Activated T-helper 2 cell treated with anti-CD3 and anti-CD28 coated beads, Interferon-gamma antibody, Interleukin-2, Interleukin-4, amounts not matched to agents 10 μg/mL and 5 μg/mL and 100 μg/mL, durations not matched to agents 14 hours and 24 hours and 36 hours (primary cell): ENCODE data around the gene SLC5A1. TPM values are rescaled to one million over a fixed set of nuclear protein-coding genes. Genes with fewer than 3 reads are reported as not detected.

ENCODE experiments used
- DNase-seq: peaks from one replicate; pipeline ENCODE4 v3.0.0; 2021; ENCODE audit warnings: low spot score
- H3K27ac Mint-ChIP-seq: one replicate; pipeline ENCODE4 v1.8.0; 2021; ENCODE audit warnings: mixed read lengths
- H3K27me3 Mint-ChIP-seq: one replicate; pipeline ENCODE4 v1.8.0; 2021; ENCODE audit warnings: low read depth, mixed read lengths
- H3K36me3 Mint-ChIP-seq: one replicate; pipeline ENCODE4 v1.8.0; 2021; ENCODE audit warnings: low read depth, mixed read lengths
- H3K4me1 Mint-ChIP-seq: one replicate; pipeline ENCODE4 v1.8.0; 2021; ENCODE audit warnings: low read depth, mixed read lengths
- H3K4me3 Mint-ChIP-seq: one replicate; pipeline ENCODE4 v1.8.0; 2021; ENCODE audit warnings: low read depth, mild to moderate bottlenecking, moderate library complexity, mixed read lengths
- H3K9me3 Mint-ChIP-seq: one replicate; pipeline ENCODE4 v1.8.0; 2021; ENCODE audit warnings: mixed read lengths
- intact Hi-C: fragments of 100-400 bp; cut with micrococcal nuclease; formaldehyde crosslinking; loops from one replicate; pipeline ENCODE4 v1.15.1; 2023
- total RNA-seq: library from RNA; stranded (reverse); gene quantifications from 2 replicates; pipeline ENCODE4 v1.2.3, GENCODE V29; 2022

Gene SLC5A1
- total RNA-seq, 1 donor from 2014 or later = not detected

GRCh38 chr22:32055069-32055468, 12.0 kb downstream of the SLC5A1 start:
- no peak for DNase-seq
- H3K4me3 Mint-ChIP-seq = no peak overlapping the region
- H3K27ac Mint-ChIP-seq = no peak overlapping the region
- no peaks in the 10 kb centered on the region for H3K9me3 Mint-ChIP-seq
- H3K36me3 Mint-ChIP-seq = no peaks in the 10 kb centered on the region
- intact Hi-C loops = no loop called here
- H3K4me1 Mint-ChIP-seq = peaks cover 18% of the 10 kb centered on the region
- peaks cover 26% of the 10 kb centered on the region for H3K27me3 Mint-ChIP-seq

GRCh38 chr22:32058656-32059260, 15.7 kb downstream of the SLC5A1 start:
- intact Hi-C loops = no loop called here
- H3K4me3 Mint-ChIP-seq = no peak overlapping the region
- peaks cover 27% of the 10 kb centered on the region for H3K27me3 Mint-ChIP-seq
- DNase-seq = no peak
- no peaks in the 10 kb centered on the region for H3K36me3 Mint-ChIP-seq
- H3K27ac Mint-ChIP-seq = no peak overlapping the region
- H3K9me3 Mint-ChIP-seq = no peaks in the 10 kb centered on the region
- H3K4me1 Mint-ChIP-seq = no peaks in the 10 kb centered on the region

GRCh38 chr22:32059426-32059825, 16.4 kb downstream of the SLC5A1 start:
- no peak overlapping the region for H3K27ac Mint-ChIP-seq
- H3K27me3 Mint-ChIP-seq = peaks cover 23% of the 10 kb centered on the region
- no peak overlapping the region for H3K4me3 Mint-ChIP-seq
- H3K4me1 Mint-ChIP-seq = no peaks in the 10 kb centered on the region
- H3K36me3 Mint-ChIP-seq = no peaks in the 10 kb centered on the region
- no peak for DNase-seq
- H3K9me3 Mint-ChIP-seq = no peaks in the 10 kb centered on the region
- intact Hi-C loops = no loop called here

GRCh38 chr22:32063701-32064100, 20.6 kb downstream of the SLC5A1 start:
- no peaks in the 10 kb centered on the region for H3K36me3 Mint-ChIP-seq
- H3K4me1 Mint-ChIP-seq = no peaks in the 10 kb centered on the region
- H3K27ac Mint-ChIP-seq = no peak overlapping the region
- H3K4me3 Mint-ChIP-seq = no peak overlapping the region
- peaks cover 32% of the 10 kb centered on the region for H3K27me3 Mint-ChIP-seq
- intact Hi-C loops = no loop called here
- no peak for DNase-seq
- H3K9me3 Mint-ChIP-seq = no peaks in the 10 kb centered on the region

- H3K36me3 Mint-ChIP-seq = no peaks in the 10 kb centered on the region
- intact Hi-C loops = no loop called here
- H3K27me3 Mint-ChIP-seq = peaks cover 33% of the 10 kb centered on the region
- no peaks in the 10 kb centered on the region for H3K9me3 Mint-ChIP-seq
- H3K4me1 Mint-ChIP-seq = no peaks in the 10 kb centered on the region
- no peak overlapping the region for H3K4me3 Mint-ChIP-seq
- no peak for DNase-seq
- H3K27ac Mint-ChIP-seq = no peak overlapping the region
Measured at GRCh38 chr22:32066820-32067219, 23.8 kb downstream of the SLC5A1 start.

- intact Hi-C loops = no loop called here
- no peaks in the 10 kb centered on the region for H3K36me3 Mint-ChIP-seq
- no peak overlapping the region for H3K4me3 Mint-ChIP-seq
- no peak overlapping the region for H3K27ac Mint-ChIP-seq
- peaks cover 34% of the 10 kb centered on the region for H3K27me3 Mint-ChIP-seq
- no peak for DNase-seq
- H3K4me1 Mint-ChIP-seq = no peaks in the 10 kb centered on the region
- H3K9me3 Mint-ChIP-seq = no peaks in the 10 kb centered on the region
Measured at GRCh38 chr22:32067613-32068012, 24.6 kb downstream of the SLC5A1 start.

GRCh38 chr22:32069579-32070372, 26.7 kb downstream of the SLC5A1 start:
- intact Hi-C loops = no loop called here
- no peak overlapping the region for H3K27ac Mint-ChIP-seq
- no peaks in the 10 kb centered on the region for H3K9me3 Mint-ChIP-seq
- DNase-seq = no peak
- no peaks in the 10 kb centered on the region for H3K36me3 Mint-ChIP-seq
- no peaks in the 10 kb centered on the region for H3K4me1 Mint-ChIP-seq
- no peak overlapping the region for H3K4me3 Mint-ChIP-seq
- H3K27me3 Mint-ChIP-seq = peaks cover 30% of the 10 kb centered on the region

- no peak for DNase-seq
- Mint-ChIP-seq H3K36me3 (no peaks in the 10 kb centered on the region), H3K27ac (no peak overlapping the region), H3K4me1 (no peaks in the 10 kb centered on the region), H3K9me3 (no peaks in the 10 kb centered on the region), H3K27me3 (peaks cover 37% of the 10 kb centered on the region), H3K4me3 (no peak overlapping the region)
- intact Hi-C loops = no loop called here
Measured at GRCh38 chr22:32073262-32073661, 30.2 kb downstream of the SLC5A1 start.

GRCh38 chr22:32073823-32074380, 30.8 kb downstream of the SLC5A1 start:
- Mint-ChIP-seq H3K9me3 (no peaks in the 10 kb centered on the region), H3K36me3 (no peaks in the 10 kb centered on the region), H3K27ac (no peak overlapping the region), H3K27me3 (peaks cover 35% of the 10 kb centered on the region), H3K4me3 (no peak overlapping the region), H3K4me1 (no peaks in the 10 kb centered on the region)
- DNase-seq = no peak
- intact Hi-C loops = no loop called here

- Mint-ChIP-seq H3K27ac (no peak overlapping the region), H3K36me3 (no peaks in the 10 kb centered on the region), H3K4me1 (no peaks in the 10 kb centered on the region), H3K27me3 (peaks cover 37% of the 10 kb centered on the region), H3K4me3 (no peak overlapping the region), H3K9me3 (no peaks in the 10 kb centered on the region)
- DNase-seq = no peak
- intact Hi-C loops = no loop called here
Measured at GRCh38 chr22:32075997-32076760, 33.1 kb downstream of the SLC5A1 start.

GRCh38 chr22:32076761-32077084, 33.7 kb downstream of the SLC5A1 start:
- no peak for DNase-seq
- peaks cover 34% of the 10 kb centered on the region for H3K27me3 Mint-ChIP-seq
- H3K27ac Mint-ChIP-seq = no peak overlapping the region
- no peaks in the 10 kb centered on the region for H3K4me1 Mint-ChIP-seq
- intact Hi-C loops = no loop called here
- H3K36me3 Mint-ChIP-seq = no peaks in the 10 kb centered on the region
- H3K4me3 Mint-ChIP-seq = no peak overlapping the region
- H3K9me3 Mint-ChIP-seq = no peaks in the 10 kb centered on the region

- H3K4me3 Mint-ChIP-seq = no peak overlapping the region
- H3K4me1 Mint-ChIP-seq = no peaks in the 10 kb centered on the region
- no peaks in the 10 kb centered on the region for H3K9me3 Mint-ChIP-seq
- H3K36me3 Mint-ChIP-seq = no peaks in the 10 kb centered on the region
- no peak overlapping the region for H3K27ac Mint-ChIP-seq
- no peak for DNase-seq
- H3K27me3 Mint-ChIP-seq = peaks cover 34% of the 10 kb centered on the region
- intact Hi-C loops = no loop called here
Measured at GRCh38 chr22:32077151-32077550, 34.1 kb downstream of the SLC5A1 start.
